ENCODE data around the gene HOXB4. TPM values are rescaled to one million over a fixed set of nuclear protein-coding genes. Genes with fewer than 3 reads are reported as not detected.

Gene HOXB4
- total RNA-seq, 2 experiments from 2014 or later: 7.4 to 8.9 TPM

GRCh38 chr17:48610282-48611211, 32.4 kb upstream of the HOXB4 start, which contains the start of gene HOXB7:
Gene HOXB7, minus strand, starts transcription at chr17:48611017. Its CDS starts 99 bp downstream, at chr17:48610918.
- Histone ChIP-seq H2AFZ (ENCODE audit: low read length) (peak within 1 kb of the TSS; percentile 96), H3K9me2 (ENCODE audit: insufficient read depth, low read length) (no peaks in the 10 kb centered on the region), H4K20me1 (ENCODE audit: insufficient read depth, low read length) (no peaks in the 10 kb centered on the region), H3K36me3 (ENCODE audit: insufficient read depth, low read length) (no peaks in the 10 kb centered on the region), H3K9me3 (ENCODE audit: low read length) (no peaks in the 10 kb centered on the region), H3K4me2 (ENCODE audit: low read length) (peak within 1 kb of the TSS; percentile 73), H3K27ac (ENCODE audit: low read depth, low read length, poor library complexity, severe bottlenecking) (peak within 1 kb of the TSS; percentile 32), H3K4me3 (ENCODE audit: low read depth, low read length, poor library complexity, severe bottlenecking) (peak within 1 kb of the TSS; percentile 72), H3K79me2 (ENCODE audit: insufficient read depth, low read depth, low read length) (no peaks in the 10 kb centered on the region), H3K4me1 (ENCODE audit: insufficient read depth, low read length, poor library complexity, severe bottlenecking) (peaks cover 31% of the 10 kb centered on the region)
- POLR2A ChIA-PET: interaction anchor here (0.6 to 0.7 kb wide), 2 partner anchors 11 to 290 kb away, joined by 3 to 4 read pairs; no protein-coding TSS in a partner anchor
- no peak for TF ChIP-seq EZH2phosphoT487 (IDR thresholded peaks at IDR 0.05; ENCODE audit: borderline replicate concordance, low read depth, low read length)
- TF ChIP-seq CTCF (conservative IDR thresholded peaks at IDR 0.05; ENCODE audit: low read length): no peak
- intact Hi-C loops (cut with micrococcal nuclease; ENCODE audit: unreplicated experiment): no loop called here
- BruUV-seq (replicated peaks): TSS peak; percentile 79
- CTCF ChIA-PET (ENCODE audit: unreplicated experiment): interaction anchor here (0.6 to 1.0 kb wide), 2 partner anchors 173 to 256 kb away, joined by 6 read pairs; no protein-coding TSS in a partner anchor
- DNase-seq (ENCODE audit: low spot score): peak; percentile 79

- no peaks in the 10 kb centered on the region for H3K9me2 ChIP-seq (ENCODE audit: insufficient read depth, low read length)
- TF ChIP-seq CTCF (conservative IDR thresholded peaks at IDR 0.05; ENCODE audit: low read length): no peak
- TF ChIP-seq EZH2phosphoT487 (IDR thresholded peaks at IDR 0.05; ENCODE audit: borderline replicate concordance, low read depth, low read length): no peak
- H3K36me3 ChIP-seq (ENCODE audit: insufficient read depth, low read length): no peaks in the 10 kb centered on the region
- peaks cover 31% of the 10 kb centered on the region for H3K4me1 ChIP-seq (ENCODE audit: insufficient read depth, low read length, poor library complexity, severe bottlenecking)
- ChIA-PET CTCF (ENCODE audit: unreplicated experiment) (interaction anchor here (0.6 to 1.0 kb wide), 2 partner anchors 173 to 257 kb away, joined by 6 read pairs; no protein-coding TSS in a partner anchor), POLR2A (interaction anchor here (0.6 to 0.7 kb wide), 2 partner anchors 10 to 289 kb away, joined by 3 to 4 read pairs; no protein-coding TSS in a partner anchor)
- intact Hi-C loops (cut with micrococcal nuclease; ENCODE audit: unreplicated experiment): no loop called here
- no TSS peak for BruUV-seq (replicated peaks)
- H3K9me3 ChIP-seq (ENCODE audit: low read length): no peaks in the 10 kb centered on the region
- H3K4me3 ChIP-seq (ENCODE audit: low read depth, low read length, poor library complexity, severe bottlenecking): peak overlapping the region; percentile 72
- H2AFZ ChIP-seq (ENCODE audit: low read length): peak overlapping the region; percentile 96; the same call in 1 of the 2 replicates
- H3K4me2 ChIP-seq (ENCODE audit: low read length): peak overlapping the region; percentile 73
- no peak overlapping the region for H3K27ac ChIP-seq (ENCODE audit: low read depth, low read length, poor library complexity, severe bottlenecking)
- H4K20me1 ChIP-seq (ENCODE audit: insufficient read depth, low read length): no peaks in the 10 kb centered on the region
- no peak for DNase-seq (ENCODE audit: low spot score)
- H3K79me2 ChIP-seq (ENCODE audit: insufficient read depth, low read depth, low read length): no peaks in the 10 kb centered on the region
Measured at GRCh38 chr17:48609759-48610281, 31.7 kb upstream of the HOXB4 start.

Measured in OCI-LY7 (cell line).